DMS114 treated with DMSO at 0.1 percent for 48 hours (cell line): ENCODE data around the gene MAP4.

Source experiments
- DNase-seq: peaks from one replicate; lab custom pipeline; 2025; ENCODE audit not compliant: unreplicated experiment; lab: John Stamatoyannopoulos, UW

The MAP4 gene

DNA sequence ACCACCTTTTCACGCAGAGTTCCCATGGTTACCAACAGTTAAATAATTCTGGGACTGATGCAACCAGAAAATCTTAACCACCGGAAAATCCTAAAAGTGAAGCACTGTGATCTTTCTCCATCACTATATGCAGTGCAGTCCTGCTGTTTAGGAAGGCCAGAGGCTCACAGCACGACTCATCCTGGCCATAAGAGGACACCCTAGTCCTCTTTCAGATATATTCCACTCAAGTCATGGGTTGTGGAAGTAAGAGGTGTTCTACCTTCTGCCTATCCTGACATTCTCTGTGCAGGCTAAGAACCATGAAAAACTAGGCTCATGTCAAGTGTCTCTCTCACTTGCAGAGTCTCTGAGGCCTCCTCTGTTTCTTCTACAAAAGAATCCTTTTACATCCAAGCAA lies 146.1 kb downstream of the MAP4 start:
- DNase-seq: no peak

- DNase-seq: no peak
Measured at GRCh38 chr3:47868306-47868705, 147.9 kb downstream of the MAP4 start.

- DNase-seq: no peak
Measured at GRCh38 chr3:47867451-47868044, 148.7 kb downstream of the MAP4 start.

- no peak for DNase-seq
Measured at GRCh38 chr3:47865192-47865591, 151.0 kb downstream of the MAP4 start.

GRCh38 chr3:47863391-47864128 lies 152.7 kb downstream of the MAP4 start:
- no peak for DNase-seq

DNA sequence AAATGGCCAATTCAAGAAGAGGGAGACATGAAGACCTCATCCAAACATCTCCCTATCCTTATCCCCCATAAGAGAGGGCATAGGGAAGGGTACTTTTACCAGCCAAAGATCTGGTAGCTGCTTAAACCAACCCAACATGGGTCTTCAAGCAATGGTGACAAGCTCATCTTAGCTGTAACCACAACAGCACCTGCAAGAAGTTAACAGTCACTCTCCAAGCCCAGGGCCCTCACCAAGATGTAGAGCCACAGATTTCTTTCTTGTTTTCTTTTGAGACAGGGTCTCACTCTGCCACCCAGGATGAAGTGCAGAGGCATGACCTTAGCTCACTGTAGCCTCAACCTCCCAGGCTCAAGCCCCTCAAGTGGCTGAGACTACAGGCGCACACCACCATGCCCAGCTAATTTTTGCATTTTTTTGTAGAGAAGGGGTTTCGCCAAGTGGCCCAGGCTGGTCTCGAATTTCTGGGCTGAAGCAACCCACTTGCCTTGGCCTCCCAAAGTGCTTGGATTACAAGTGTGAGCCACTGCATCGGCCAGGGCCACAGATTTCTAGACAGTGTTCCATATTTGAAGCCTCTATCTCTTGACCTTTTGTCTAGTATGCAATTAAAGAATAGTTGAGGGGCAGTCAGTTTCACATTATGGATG lies 156.1 kb downstream of the MAP4 start:
- no peak for DNase-seq

GRCh38 chr3:47857151-47857550 lies 159.1 kb downstream of the MAP4 start:
- no peak for DNase-seq

GRCh38 chr3:47856669-47857068 lies 159.5 kb downstream of the MAP4 start:
- DNase-seq: no peak

- DNase-seq: no peak
Measured at GRCh38 chr3:47855461-47856383, 160.5 kb downstream of the MAP4 start.

DNA sequence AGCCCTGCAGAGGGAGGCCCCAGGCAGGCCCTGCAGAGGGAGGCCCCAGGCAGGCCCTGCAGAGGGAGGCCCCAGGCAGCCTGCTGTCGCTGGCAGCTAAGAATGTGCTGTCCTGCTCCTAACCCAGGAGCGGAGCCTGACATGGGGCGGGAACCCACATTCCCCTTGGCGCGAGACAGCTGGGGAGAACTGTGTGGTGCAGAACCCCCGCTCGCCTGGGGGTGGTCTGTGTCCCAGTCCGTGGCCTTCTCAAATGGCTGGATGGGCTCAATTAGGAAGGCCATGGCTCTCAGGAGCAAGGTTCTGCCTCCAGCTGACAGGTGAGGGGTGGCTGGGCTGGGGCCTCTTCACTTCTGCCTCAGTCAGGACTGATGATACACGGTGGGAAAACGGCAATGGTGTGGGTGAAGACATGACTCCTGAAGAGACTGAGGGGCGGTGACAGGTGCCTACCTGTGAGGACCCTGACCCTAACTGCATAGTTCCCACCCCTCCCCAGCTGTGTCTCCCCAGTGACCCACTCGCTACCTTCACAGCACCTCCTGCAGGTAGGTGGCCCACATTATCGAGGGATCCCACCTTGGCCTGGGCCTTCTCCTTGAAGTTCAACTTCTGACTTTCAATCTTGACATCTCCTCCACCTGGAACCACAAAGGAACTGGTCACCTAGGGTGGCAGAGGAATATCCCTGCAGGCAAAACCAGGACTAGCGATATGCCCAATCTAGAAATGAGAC lies 161.3 kb downstream of the MAP4 start:
- no peak for DNase-seq

DNA sequence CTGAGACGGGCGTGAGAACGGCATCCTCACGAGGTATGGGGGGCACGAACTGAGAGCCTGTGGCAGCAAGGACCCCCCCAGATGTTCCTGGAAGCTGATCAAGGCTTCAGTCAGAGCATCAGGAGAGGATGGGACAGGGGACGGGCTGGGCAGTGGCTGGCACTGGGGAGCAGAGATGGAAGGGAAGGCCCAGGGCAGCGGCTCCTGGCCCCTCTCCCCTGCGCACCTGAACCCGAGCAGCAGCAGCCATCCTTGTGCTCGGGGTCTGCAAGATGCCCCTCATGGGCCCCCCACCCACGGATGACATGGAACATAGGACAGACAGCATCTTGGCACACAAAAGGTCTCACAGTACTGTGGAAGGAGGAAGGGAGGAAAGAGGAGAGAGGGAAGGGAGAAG lies 161.9 kb downstream of the MAP4 start:
- no peak for DNase-seq

DNA sequence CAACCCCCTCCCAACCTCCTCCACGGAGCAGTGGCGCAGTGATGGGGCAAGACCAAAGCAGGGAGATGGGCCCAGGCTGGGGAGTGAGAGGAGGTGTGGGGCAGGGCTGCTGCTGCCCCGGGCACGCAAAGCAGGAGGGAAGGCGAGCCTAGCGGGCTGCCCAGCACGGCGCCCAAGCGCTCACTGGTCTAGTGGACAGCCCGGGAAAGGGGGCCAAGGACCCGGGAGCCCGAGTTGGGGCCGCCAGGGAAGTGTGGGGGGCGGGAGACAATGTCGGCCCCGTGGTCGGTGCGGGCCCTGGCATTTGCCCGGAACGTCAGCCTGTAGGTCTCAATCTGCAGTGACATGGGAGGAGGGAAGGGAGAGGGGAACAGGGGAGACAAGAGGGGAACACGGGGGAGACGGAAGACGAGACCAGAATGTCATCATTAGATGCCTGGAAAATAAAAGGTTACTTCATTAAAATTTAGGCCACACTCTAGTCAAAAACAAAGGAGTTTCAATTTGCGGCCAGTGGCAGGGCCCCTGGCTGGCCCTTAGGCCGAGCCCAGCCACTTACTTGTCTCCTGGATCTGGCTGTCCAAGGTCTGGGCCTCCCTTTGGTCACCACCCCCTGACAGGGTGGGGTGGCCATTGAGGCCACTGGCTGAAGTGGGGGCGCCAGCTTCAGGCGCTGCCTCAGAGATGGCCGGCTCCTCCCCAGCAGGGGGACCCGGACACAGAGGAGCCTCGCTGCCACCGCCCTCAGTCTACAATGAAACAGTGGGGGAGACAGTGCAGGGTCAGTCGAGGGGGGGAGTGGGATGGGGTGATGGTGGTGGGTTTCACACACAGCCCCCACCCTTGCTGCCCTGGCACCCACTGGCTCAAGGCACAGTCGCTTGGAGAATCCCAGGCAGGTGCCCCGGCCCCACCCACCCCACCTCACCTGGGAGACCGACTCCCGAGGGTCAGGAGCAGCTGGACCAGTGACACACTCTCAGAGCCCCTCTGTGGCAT lies 163.3 kb downstream of the MAP4 start:
- no peak for DNase-seq

GRCh38 chr3:47851888-47852603 lies 164.2 kb downstream of the MAP4 start:
- DNase-seq: no peak

DNA sequence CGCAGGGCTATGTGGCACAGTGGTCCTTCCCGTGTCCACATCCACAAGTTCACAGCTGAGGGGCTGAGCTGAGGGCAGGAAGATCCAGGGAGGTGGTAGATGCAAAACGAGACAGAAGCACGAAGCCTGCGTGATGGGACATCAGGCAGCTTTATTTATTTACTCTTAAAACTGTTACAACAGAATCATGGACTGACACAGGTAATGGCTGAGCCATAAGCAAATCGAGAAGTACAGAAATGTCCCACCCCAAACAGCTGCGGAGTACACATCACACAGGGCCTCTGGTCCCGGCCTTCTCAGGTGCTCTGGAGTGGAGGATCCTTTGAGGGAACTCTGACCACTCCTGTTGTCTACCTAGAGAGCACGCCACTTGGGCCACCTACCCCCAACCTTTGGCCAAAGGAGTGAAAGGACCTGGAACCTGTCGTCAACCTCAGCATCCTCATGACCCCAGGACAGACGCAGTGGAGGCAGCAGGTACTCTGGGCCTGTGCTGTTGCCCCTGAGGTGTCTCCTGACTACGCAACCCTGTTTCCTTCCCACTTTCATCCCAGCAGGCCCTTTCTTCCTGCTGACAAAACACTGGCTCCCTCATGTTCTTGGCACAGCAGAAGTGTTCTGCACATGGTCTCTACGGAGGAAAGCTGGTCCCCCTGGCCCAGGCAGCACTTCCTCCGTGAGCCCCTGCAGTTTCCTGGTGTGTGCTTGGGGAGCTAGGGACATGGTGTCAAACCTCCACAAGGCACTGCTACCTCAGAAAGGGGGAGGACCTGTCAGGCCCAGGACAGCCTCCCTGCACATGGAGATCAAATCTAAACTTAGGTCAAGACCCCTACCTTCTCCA lies 165.4 kb downstream of the MAP4 start:
- no peak for DNase-seq

DNA sequence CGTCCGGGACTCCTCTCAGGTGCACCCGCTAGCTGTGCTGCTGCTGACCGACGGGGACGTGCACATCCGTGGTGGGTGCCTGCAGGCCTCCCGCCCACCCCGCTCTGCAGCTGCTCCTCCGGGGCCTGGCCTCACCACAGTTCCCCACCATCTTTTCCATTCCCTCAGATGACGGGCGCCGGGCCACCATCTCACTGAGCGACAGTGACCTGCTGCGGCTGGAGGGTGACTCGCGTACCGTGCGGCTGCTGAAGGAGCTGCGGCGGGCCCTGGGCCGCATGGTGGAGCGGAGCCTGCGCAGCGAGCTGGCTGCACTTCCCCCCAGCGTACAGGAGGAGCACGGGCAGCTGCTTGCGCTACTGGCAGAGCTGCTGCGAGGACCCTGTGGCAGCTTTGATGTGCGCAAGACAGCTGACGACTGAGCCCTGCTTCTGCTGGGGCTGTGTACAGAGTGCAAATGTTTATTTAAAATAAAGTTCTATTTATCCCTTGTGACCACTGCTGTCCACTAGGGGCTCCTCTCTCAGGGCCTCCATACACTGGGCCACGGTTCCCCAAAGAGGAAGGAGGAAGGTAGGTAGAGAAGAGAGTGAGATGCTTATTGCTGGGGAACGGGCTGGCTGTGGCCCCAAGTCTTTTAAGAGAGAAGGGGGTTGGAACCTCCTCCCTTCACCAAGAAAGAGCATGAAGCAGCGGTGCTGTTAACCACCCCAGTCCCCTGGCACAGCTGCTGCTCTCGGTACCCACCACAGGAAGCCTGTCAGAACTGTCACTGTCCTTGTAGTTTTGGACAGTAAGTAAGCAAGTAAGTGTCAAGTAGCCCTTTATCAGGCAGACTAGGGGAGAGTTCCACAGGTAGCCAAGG lies 166.3 kb downstream of the MAP4 start:
- peak; percentile 35 for DNase-seq

DNA sequence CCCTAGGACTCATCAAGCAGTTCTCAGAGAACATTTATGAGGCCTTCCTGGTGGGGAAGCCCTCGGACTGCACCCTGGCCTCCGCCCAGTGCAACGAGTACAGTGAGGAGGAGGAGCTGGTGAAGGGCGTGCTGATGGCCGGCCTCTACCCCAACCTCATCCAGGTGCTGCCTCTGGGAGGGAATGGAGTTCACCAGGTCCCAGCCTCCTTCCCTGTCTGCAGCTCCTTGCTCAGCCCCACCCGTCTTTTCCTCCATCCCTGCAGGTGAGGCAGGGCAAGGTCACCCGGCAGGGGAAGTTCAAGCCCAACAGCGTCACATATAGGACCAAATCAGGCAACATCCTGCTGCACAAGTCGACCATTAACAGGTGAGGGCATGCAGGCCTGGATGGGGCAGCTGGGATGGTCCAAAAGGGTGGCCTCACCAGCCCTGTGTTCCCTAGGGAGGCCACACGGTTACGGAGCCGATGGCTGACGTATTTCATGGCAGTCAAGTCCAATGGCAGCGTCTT lies 167.0 kb downstream of the MAP4 start:
- no peak for DNase-seq
